B cell (primary cell): Measurements from ENCODE around the gene SNRNP48. TPM values are rescaled to one million over a fixed set of nuclear protein-coding genes. Genes with fewer than 3 reads are reported as not detected.

Experiments used
- ATAC-seq: fragments of 200-7000 bp; cut with Tn5 transposase; one replicate; pipeline ENCODE4 v1.10.0; 2021; ENCODE audit warnings: low read depth, mild to moderate bottlenecking, moderate number of reproducible peaks, moderate library complexity
- CTCF ChIA-PET: fragments of 350-600 bp; sonication (Branson Sonifier 250); formaldehyde crosslinking; loops from one replicate; lab custom pipeline; 2021; ENCODE audit warnings: antibody characterized with exemption, inconsistent platforms; lab: Charles Lee
- POLR2A ChIA-PET: fragments of 350-600 bp; sonication (Branson Sonifier 250); formaldehyde crosslinking; loops from one replicate; lab custom pipeline; 2021; ENCODE audit warnings: antibody characterized with exemption; lab: Charles Lee
- DNase-seq: peaks from one replicate; pipeline ENCODE4 v3.0.0; 2013
- H2AFZ ChIP-seq: 2 replicates; pipeline ENCODE4 v1.6.1; 2012; ENCODE audit warnings: mild to moderate bottlenecking, low read depth, low read length; ENCODE audit not compliant: insufficient read depth, poor library complexity, severe bottlenecking
- H3K27ac ChIP-seq, 2 donors: 1 replicate in 1 of 2; 2 replicates in 1 of 2; pipeline ENCODE4 v1.5.1; 2012 to 2013; ENCODE audit warnings: low read length in 2 of 2, mild to moderate bottlenecking in 2 of 2, moderate library complexity in 1 of 2
- H3K27me3 ChIP-seq, 4 experiments: fragments of 200-600 bp in 1 of 4; sonication (generic) in 1 of 4; replicated peaks in 1 of 4; 1 replicate in 2 of 4; 2 replicates in 2 of 4; pipeline versions ENCODE4 v1.6.1 to v1.7.0; 2013 to 2016; ENCODE audit warnings: low read length in 3 of 4, mild to moderate bottlenecking in 2 of 4, mixed read lengths in 1 of 4, moderate library complexity in 1 of 4; ENCODE audit not compliant: insufficient read depth in 4 of 4, control insufficient read depth in 3 of 4; ENCODE audit errors: control extremely low read depth in 1 of 4
- H3K36me3 ChIP-seq, 2 experiments: replicated peaks in 1 of 2; 1 replicate in 1 of 2; 2 replicates in 1 of 2; pipeline versions ENCODE4 v1.6.1 to v1.7.1; 2013; ENCODE audit warnings: low read length in 1 of 2; ENCODE audit not compliant: insufficient read depth in 2 of 2, control insufficient read depth in 1 of 2; ENCODE audit errors: control extremely low read depth in 1 of 2, extremely low read depth in 1 of 2
- H3K4me1 ChIP-seq, 2 donors: fragments of 200-600 bp in 1 of 2; sonication (generic) in 1 of 2; 1 replicate in 1 of 2; 2 replicates in 1 of 2; pipeline versions ENCODE4 v1.5.1 to v1.6.1; 2013 to 2017; ENCODE audit warnings: low read length in 2 of 2; ENCODE audit not compliant: control insufficient read depth in 2 of 2, insufficient read depth in 2 of 2
- H3K4me2 ChIP-seq: replicated peaks from 2 replicates; pipeline ENCODE3; 2012; ENCODE audit warnings: mild to moderate bottlenecking, low read depth, low read length; ENCODE audit not compliant: poor library complexity, severe bottlenecking
- H3K4me3 ChIP-seq, 5 experiments: fragments of 200-600 bp in 1 of 5; sonication (generic) in 1 of 5; 1 replicate in 3 of 5; 2 replicates in 2 of 5; pipeline versions ENCODE4 v1.5.1 to v1.7.0; 2011 to 2016; ENCODE audit warnings: low read length in 4 of 5, mild to moderate bottlenecking in 4 of 5, low read depth in 2 of 5, control low read depth in 1 of 5, moderate library complexity in 1 of 5; ENCODE audit not compliant: insufficient read depth in 1 of 5; ENCODE audit errors: control extremely low read depth in 1 of 5, extremely low read depth in 1 of 5
- H3K79me2 ChIP-seq: fragments of 200-600 bp; sonication (generic); one replicate; pipeline ENCODE4 v1.6.0; 2016; ENCODE audit warnings: low read length; ENCODE audit not compliant: control insufficient read depth, insufficient read depth
- H3K9ac ChIP-seq: fragments of 200-600 bp; sonication (generic); 2 replicates; pipeline ENCODE4 v1.6.1; 2017; ENCODE audit warnings: mild to moderate bottlenecking, low read length, moderate library complexity
- H3K9me3 ChIP-seq, 3 donors: one replicate each; pipeline versions ENCODE4 v1.6.1 to v1.7.1; 2013; ENCODE audit warnings: low read length in 2 of 3; ENCODE audit not compliant: control insufficient read depth in 2 of 3, insufficient read depth in 1 of 3; ENCODE audit errors: control extremely low read depth in 1 of 3
- H4K20me1 ChIP-seq: 2 replicates; pipeline ENCODE4 v1.6.0; 2012; ENCODE audit warnings: mild to moderate bottlenecking, low read length; ENCODE audit not compliant: insufficient read depth, control insufficient read depth, poor library complexity, severe bottlenecking
- H3K27ac Mint-ChIP-seq: one replicate; pipeline ENCODE4 v1.8.0; 2021; ENCODE audit warnings: mixed read lengths
- H3K27me3 Mint-ChIP-seq: one replicate; pipeline ENCODE4 v1.8.0; 2021; ENCODE audit warnings: mixed read lengths
- H3K4me1 Mint-ChIP-seq: one replicate; pipeline ENCODE4 v1.8.0; 2021; ENCODE audit warnings: mixed read lengths
- H3K4me3 Mint-ChIP-seq: one replicate; pipeline ENCODE4 v1.8.0; 2021; ENCODE audit warnings: mixed read lengths
- H3K9me3 Mint-ChIP-seq: one replicate; pipeline ENCODE4 v1.8.0; 2022; ENCODE audit warnings: mixed read lengths; ENCODE audit not compliant: insufficient read depth
- CTCF ChIP-seq: fragments of 200-600 bp; IDR thresholded peaks from one replicate; pipeline ENCODE4 v1.8.0; 2022; ENCODE audit warnings: antibody characterized with exemption, mild to moderate bottlenecking
- EZH2 ChIP-seq: IDR thresholded peaks from 2 replicates; pipeline ENCODE4 v1.6.1; 2012; ENCODE audit warnings: borderline replicate concordance, low read depth, mild to moderate bottlenecking, moderate library complexity, low read length; ENCODE audit not compliant: insufficient read depth, poor library complexity, severe bottlenecking
- WGBS: methylation state at CpG from one replicate; pipeline ENCODE4 v1.1.5; 2013; ENCODE audit warnings: missing lambda C conversion rate; ENCODE audit not compliant: insufficient coverage; 5-methylcytosine and 5-hydroxymethylcytosine counted together
- intact Hi-C: fragments of 100-400 bp; cut with micrococcal nuclease; formaldehyde crosslinking; loops from one replicate; pipeline ENCODE4 v1.10.0; 2022
- polyA plus RNA-seq: library from polyadenylated mRNA; depleted of rRNA; stranded (reverse); fragments of >200 nt; gene quantifications from 2 replicates; pipeline ENCODE4 v1.2.3, GENCODE V29; 2012
- total RNA-seq, 2 donors: library from RNA; stranded (reverse); fragments of 120-200 nt in 1 of 2; gene quantifications; 1 replicate in 1 of 2; 2 replicates in 1 of 2; pipeline versions ENCODE4 v1.2.3 to v1.2.4, GENCODE V29; 2013 to 2022

The SNRNP48 gene
- total and polyA plus RNA-seq, 2 donors (not counting 1 experiment from before 2014, with no cell fraction given) = 8.9 to 22.9 TPM

DNA sequence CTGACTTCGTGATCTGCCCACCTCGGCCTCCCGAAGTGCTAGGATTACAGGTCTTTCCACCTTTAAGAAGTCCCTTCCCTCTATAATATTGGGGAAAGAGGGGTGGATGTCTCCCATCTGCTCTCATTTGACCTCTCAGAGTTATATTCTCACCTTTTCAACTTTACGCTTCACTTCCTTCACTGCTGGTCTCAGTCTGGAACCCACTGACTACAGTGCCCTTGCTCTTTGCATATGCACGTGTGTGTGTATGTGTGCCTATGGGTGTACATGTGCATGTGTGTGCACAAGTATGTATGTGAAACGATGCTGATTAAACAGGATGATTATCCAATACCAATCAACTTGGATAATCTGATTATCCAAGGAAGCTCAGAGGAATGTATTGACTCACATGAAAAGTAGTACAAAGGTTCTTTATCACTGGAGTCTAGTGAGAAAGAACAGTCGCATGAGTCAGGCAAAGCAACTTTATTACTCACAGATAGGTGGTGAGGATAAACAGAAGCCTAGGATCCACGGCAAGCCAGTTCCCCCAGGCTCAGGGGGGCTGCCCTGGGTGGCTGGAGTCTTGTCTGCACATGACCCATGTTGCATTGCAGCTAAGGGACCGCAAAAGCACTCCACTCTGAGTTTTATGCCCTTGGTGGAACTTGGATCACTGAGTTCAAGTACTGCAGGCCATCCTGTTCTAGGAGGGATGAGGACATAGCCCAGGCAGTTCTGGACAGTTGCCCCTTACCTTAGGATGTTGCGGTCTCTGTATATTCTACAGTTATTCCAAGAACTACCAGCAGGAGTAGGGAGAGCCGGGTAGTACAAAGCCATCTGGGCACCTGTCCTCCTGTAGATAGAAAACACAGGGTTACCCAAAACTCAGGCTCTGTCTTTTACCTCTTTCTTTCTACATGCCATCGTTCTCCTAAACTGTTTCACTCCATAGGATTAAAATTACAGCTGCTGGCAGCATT is 50.9 kb downstream of the SNRNP48 start:
- CTCF ChIA-PET = no interaction called here
- 88% methylated on average over 5 of the region's 12 CpGs for WGBS

More for the DNA sequence above, 50.9 kb downstream of the SNRNP48 start:
- Mint-ChIP-seq H3K9me3 (no peaks in the 10 kb centered on the region), H3K27ac (no peak overlapping the region), H3K4me1 (no peaks in the 10 kb centered on the region), H3K4me3 (no peak overlapping the region), H3K27me3 (peaks cover 11% of the 10 kb centered on the region)
- H2AFZ ChIP-seq = no peak overlapping the region
- TF ChIP-seq CTCF (no peak), EZH2 (no peak)
- H4K20me1 ChIP-seq = no peaks in the 10 kb centered on the region
- H3K79me2 ChIP-seq = no peaks in the 10 kb centered on the region
- no peak overlapping the region for H3K4me2 ChIP-seq
- no peaks in the 10 kb centered on the region for H3K4me1 ChIP-seq
- H3K9me3 ChIP-seq = no peaks in the 10 kb centered on the region
- POLR2A ChIA-PET = no interaction called here
- H3K36me3 ChIP-seq = no peaks in the 10 kb centered on the region
- no peaks in the 10 kb centered on the region for H3K27me3 ChIP-seq
- DNase-seq = no peak
- no peak for ATAC-seq
- H3K4me3 ChIP-seq = no peak overlapping the region
- no peak overlapping the region for H3K9ac ChIP-seq
- H3K27ac ChIP-seq = no peak overlapping the region
- intact Hi-C loops = no loop called here
